ENCODE data around the gene TEX36.

TEX36 gene

DNA sequence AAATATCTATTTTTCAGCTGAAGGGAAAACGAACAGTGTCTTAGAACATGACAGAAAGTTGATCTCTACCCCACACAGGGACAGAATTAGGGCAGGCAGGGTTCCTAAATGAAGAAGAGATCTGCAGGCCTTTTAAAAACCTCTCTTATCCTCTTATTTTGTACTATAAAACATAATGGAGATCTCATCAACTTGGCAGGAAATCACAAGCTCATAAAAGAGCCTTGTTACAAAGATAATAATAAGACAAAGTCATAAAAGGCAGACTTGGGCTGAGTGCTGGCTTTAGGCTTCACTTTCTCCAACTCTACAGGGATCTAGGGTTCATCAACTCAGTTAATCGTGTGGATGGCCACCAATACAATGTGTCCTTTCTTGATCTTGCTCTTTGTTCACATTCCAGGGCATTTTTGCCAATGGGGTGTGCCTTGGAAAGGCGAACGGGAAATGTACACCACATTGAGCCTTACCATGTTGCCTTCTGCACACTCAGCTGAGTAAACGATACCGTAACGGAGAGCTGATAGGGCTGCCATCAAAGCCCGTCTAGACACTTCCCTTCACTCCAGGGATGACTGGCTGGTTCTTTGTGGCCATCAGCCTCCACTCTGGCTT lies 7.1 kb upstream of the TEX36 start:
- TF ChIP-seq RAD21 (IDR thresholded peaks at IDR 0.05; ENCODE audit: low read depth): no peak
- no peak for TF ChIP-seq TCF12 (IDR thresholded peaks at IDR 0.05; ENCODE audit: low read depth)
- no peak for TF ChIP-seq CEBPB (IDR thresholded peaks at IDR 0.05)
- TF ChIP-seq YY1 (IDR thresholded peaks at IDR 0.05; ENCODE audit: low read depth): no peak
- TF ChIP-seq, protein P1, sequence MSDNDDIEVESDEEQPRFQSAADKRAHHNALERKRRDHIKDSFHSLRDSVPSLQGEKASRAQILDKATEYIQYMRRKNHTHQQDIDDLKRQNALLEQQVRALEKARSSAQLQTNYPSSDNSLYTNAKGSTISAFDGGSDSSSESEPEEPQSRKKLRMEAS (IDR thresholded peaks at IDR 0.05): no peak
- TF ChIP-seq, protein P2, sequence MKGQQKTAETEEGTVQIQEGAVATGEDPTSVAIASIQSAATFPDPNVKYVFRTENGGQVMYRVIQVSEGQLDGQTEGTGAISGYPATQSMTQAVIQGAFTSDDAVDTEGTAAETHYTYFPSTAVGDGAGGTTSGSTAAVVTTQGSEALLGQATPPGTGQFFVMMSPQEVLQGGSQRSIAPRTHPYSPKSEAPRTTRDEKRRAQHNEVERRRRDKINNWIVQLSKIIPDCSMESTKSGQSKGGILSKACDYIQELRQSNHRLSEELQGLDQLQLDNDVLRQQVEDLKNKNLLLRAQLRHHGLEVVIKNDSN (IDR thresholded peaks at IDR 0.05): no peak
- TF ChIP-seq ZBTB7A (IDR thresholded peaks at IDR 0.05; ENCODE audit: low read depth): no peak
- TF ChIP-seq TEAD4 (IDR thresholded peaks at IDR 0.05): peak; percentile 71
- no peak; the same call in 1 of the 2 replicates for TF ChIP-seq FOXM1 (IDR thresholded peaks at IDR 0.05; ENCODE audit: borderline replicate concordance, low read depth)
- TF ChIP-seq, protein P3, sequence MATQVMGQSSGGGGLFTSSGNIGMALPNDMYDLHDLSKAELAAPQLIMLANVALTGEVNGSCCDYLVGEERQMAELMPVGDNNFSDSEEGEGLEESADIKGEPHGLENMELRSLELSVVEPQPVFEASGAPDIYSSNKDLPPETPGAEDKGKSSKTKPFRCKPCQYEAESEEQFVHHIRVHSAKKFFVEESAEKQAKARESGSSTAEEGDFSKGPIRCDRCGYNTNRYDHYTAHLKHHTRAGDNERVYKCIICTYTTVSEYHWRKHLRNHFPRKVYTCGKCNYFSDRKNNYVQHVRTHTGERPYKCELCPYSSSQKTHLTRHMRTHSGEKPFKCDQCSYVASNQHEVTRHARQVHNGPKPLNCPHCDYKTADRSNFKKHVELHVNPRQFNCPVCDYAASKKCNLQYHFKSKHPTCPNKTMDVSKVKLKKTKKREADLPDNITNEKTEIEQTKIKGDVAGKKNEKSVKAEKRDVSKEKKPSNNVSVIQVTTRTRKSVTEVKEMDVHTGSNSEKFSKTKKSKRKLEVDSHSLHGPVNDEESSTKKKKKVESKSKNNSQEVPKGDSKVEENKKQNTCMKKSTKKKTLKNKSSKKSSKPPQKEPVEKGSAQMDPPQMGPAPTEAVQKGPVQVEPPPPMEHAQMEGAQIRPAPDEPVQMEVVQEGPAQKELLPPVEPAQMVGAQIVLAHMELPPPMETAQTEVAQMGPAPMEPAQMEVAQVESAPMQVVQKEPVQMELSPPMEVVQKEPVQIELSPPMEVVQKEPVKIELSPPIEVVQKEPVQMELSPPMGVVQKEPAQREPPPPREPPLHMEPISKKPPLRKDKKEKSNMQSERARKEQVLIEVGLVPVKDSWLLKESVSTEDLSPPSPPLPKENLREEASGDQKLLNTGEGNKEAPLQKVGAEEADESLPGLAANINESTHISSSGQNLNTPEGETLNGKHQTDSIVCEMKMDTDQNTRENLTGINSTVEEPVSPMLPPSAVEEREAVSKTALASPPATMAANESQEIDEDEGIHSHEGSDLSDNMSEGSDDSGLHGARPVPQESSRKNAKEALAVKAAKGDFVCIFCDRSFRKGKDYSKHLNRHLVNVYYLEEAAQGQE (IDR thresholded peaks at IDR 0.05; ENCODE audit: low read depth): no peak
- 0 out of 2 replicates have a peak, but pooled peaks have one; percentile 47 for TF ChIP-seq NFIC (IDR thresholded peaks at IDR 0.05)
- no peak for TF ChIP-seq EGR1 (IDR thresholded peaks at IDR 0.05)
- TF ChIP-seq CREB1 (IDR thresholded peaks at IDR 0.05; ENCODE audit: low read depth): no peak
- TF ChIP-seq EP300 (IDR thresholded peaks at IDR 0.05; ENCODE audit: borderline replicate concordance): peak; percentile 80; the same call in 1 of the 2 replicates
- no peak for TF ChIP-seq TAF1 (IDR thresholded peaks at IDR 0.05; ENCODE audit: low read depth)

DNA sequence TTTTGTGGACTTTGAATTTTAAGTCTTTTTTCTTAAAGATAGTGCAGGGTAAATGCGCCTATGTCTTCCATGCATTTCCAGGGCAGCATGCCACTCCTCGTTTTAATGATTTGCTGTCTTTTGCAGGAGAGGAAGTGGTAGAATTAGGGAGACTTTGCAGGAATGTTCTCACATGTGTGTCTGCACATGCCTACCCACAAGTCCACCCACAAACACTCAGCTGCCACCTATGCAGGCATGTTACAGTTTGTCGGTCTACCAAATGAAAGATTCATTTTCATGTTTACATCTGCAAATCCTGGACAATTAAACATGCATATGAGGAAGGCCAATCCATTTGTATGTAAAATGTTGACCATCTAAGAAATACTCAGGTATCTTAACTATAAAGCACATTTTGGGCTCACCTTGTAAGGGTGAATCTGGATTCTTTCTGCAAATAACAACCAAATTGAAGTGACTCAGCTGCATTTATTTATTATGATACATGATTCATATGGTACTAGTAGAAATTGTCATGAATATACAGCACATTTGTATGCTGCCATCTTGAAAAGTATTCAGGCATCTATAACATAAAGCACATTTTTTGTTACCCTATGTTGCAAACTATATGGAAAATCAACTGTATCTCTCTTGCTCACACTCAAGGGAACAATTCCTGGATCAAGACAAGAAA lies 4.7 kb upstream of the TEX36 start:
- no peak for TF ChIP-seq EGR1 (IDR thresholded peaks at IDR 0.05)
- no peak for TF ChIP-seq TCF12 (IDR thresholded peaks at IDR 0.05; ENCODE audit: low read depth)
- TF ChIP-seq YY1 (IDR thresholded peaks at IDR 0.05; ENCODE audit: low read depth): no peak
- no peak for TF ChIP-seq ZBTB7A (IDR thresholded peaks at IDR 0.05; ENCODE audit: low read depth)
- TF ChIP-seq NFIC (IDR thresholded peaks at IDR 0.05): no peak
- no peak for TF ChIP-seq FOXM1 (IDR thresholded peaks at IDR 0.05; ENCODE audit: borderline replicate concordance, low read depth)
- TF ChIP-seq, protein P2 (IDR thresholded peaks at IDR 0.05): no peak
- TF ChIP-seq CEBPB (IDR thresholded peaks at IDR 0.05): no peak
- TF ChIP-seq, protein P3 (IDR thresholded peaks at IDR 0.05; ENCODE audit: low read depth): no peak
- TF ChIP-seq EP300 (IDR thresholded peaks at IDR 0.05; ENCODE audit: borderline replicate concordance): no peak
- TF ChIP-seq, protein P1 (IDR thresholded peaks at IDR 0.05): no peak
- TF ChIP-seq CREB1 (IDR thresholded peaks at IDR 0.05; ENCODE audit: low read depth): no peak
- no peak for TF ChIP-seq TAF1 (IDR thresholded peaks at IDR 0.05; ENCODE audit: low read depth)
- no peak for TF ChIP-seq TEAD4 (IDR thresholded peaks at IDR 0.05)
- TF ChIP-seq RAD21 (IDR thresholded peaks at IDR 0.05; ENCODE audit: low read depth): no peak

DNA sequence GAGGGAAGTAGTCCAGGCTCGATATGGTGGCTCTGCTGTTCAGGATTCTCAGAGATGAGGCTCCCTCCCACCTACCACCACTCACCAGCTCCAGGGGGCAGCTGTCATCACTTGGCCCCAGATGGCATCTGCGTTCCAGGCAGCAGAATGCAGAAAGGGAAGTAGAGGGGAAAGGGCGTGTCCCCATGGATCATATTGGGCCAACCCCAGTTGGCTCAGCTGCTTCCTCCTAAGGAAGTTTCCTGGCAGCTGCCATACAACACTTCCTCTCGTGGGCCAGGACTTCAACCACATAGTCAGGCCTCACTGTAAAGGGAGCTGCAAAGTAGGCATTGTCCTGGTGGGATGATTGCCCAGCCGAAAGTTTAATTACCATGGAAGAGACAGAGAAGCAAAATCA lies 1.6 kb upstream of the TEX36 start:
- TF ChIP-seq, protein P1 (IDR thresholded peaks at IDR 0.05): no peak
- no peak for TF ChIP-seq TEAD4 (IDR thresholded peaks at IDR 0.05)
- TF ChIP-seq EP300 (IDR thresholded peaks at IDR 0.05; ENCODE audit: borderline replicate concordance): no peak
- TF ChIP-seq, protein P2 (IDR thresholded peaks at IDR 0.05): no peak
- no peak for TF ChIP-seq CREB1 (IDR thresholded peaks at IDR 0.05; ENCODE audit: low read depth)
- TF ChIP-seq YY1 (IDR thresholded peaks at IDR 0.05; ENCODE audit: low read depth): no peak
- TF ChIP-seq TAF1 (IDR thresholded peaks at IDR 0.05; ENCODE audit: low read depth): no peak
- TF ChIP-seq RAD21 (IDR thresholded peaks at IDR 0.05; ENCODE audit: low read depth): no peak
- no peak for TF ChIP-seq EGR1 (IDR thresholded peaks at IDR 0.05)
- TF ChIP-seq NFIC (IDR thresholded peaks at IDR 0.05): no peak
- TF ChIP-seq, protein P3 (IDR thresholded peaks at IDR 0.05; ENCODE audit: low read depth): no peak
- no peak for TF ChIP-seq ZBTB7A (IDR thresholded peaks at IDR 0.05; ENCODE audit: low read depth)
- no peak for TF ChIP-seq TCF12 (IDR thresholded peaks at IDR 0.05; ENCODE audit: low read depth)
- TF ChIP-seq FOXM1 (IDR thresholded peaks at IDR 0.05; ENCODE audit: borderline replicate concordance, low read depth): no peak
- TF ChIP-seq CEBPB (IDR thresholded peaks at IDR 0.05): no peak
